Activated naive CD4-positive, alpha-beta T cell treated with anti-CD3 and anti-CD28 coated beads, Interleukin-2, amount 50 U/mL, for 16 hours (primary cell): ENCODE results near the gene NDUFB10.
"Not testable (repeated sequence)": the region's sequence is repeated elsewhere in the genome, so short reads cannot be mapped to it uniquely, and the experiment has no call there.

Experiments used
- DNase-seq: peaks from one replicate; pipeline ENCODE4 v3.0.0-alpha.2; 2020

The NDUFB10 gene

DNA sequence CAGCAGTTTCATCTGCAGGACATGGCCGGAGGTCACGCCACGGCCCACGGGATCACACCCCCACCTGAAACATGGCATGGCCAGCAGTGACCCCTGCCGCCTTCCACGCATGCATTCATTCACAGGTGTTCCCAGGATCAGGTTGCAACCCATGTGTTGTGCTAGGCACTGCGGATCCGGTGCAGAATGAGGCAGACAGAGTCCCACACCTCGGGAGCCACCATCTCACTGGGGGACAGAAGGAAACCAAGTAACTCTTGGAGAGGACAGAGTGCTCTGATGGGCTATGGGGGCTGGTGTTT is 12.0 kb upstream of the NDUFB10 start:
- no peak for DNase-seq

DNA sequence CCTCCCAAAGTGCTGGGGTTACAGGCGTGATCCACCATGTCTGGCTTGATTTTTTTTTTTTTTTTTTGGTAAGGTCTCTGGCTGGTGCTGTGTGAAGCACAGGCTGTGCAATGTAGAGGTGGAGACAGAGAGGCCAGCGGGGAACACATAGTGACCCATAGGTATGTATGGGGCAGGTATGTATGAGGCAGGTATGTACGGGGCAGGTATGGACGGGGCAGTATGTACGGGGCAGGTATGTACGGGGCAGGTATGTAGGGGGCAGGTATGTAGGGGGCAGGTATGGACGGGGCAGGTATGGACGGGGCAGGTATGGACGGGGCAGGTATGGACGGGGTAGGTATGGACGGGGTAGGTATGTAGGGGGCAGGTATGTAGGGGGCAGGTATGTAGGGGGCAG is 9.8 kb upstream of the NDUFB10 start:
- DNase-seq: no peak

DNA sequence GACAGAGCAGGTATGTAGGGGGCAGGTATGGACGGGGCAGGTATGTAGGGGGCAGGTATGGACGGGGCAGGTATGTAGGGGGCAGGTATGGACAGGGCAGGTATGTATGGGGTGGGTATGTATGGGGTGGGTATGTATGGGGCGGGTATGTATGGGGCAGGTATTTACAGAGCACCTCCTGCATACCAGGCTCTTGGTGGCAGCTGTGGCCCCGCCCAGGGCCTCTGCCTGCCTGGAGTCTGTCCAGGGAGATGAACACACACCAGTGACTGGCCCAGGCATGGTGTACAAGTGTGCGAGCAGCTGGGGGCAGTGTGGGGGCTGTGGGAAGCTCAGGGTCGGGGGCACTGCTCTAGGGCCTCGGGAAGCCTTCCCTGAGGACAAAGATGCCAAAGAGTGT is 9.3 kb upstream of the NDUFB10 start:
- DNase-seq: no peak

DNA sequence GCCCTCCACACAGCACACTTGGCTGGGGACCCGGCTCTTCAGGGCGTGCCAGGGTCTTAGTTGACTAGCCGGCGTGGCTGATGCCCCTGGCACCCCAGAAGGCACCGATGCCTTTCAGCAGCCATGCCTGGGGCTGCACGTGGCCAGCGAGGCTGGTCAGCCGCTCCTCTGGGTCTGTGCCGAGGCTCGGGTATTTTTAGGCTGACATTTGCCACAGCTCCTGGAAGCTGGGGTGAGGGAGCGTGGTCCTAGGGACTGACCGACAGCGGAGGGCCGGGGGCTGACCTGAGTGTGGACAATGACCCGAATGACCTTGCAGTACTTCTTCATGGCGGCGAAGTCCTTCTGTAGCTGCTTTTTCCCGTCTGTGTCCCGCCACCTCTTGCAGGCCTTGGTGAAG is 8.8 kb upstream of the NDUFB10 start:
- DNase-seq: no peak

DNA sequence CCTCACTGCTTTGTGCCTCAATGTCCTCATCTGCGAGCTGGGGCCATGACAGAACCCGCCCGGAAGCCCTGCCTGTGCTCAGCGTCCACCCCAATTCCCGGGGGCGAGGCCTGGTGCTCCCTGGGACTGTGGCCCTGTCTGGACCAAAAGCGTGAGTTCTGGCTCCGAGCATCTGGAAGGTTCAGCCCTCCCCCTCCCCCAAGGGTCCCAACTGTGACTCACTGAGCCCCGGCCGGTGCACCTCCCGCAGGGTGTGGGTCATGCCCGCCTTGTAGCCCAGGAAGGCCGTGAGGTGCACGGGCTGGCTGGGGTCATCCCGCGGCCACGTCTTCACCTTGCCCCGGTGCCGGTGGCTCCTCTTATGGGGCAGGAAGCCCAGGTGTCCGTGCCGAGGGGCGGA is 5.6 kb upstream of the NDUFB10 start:
- DNase-seq: peak; percentile 12

DNA sequence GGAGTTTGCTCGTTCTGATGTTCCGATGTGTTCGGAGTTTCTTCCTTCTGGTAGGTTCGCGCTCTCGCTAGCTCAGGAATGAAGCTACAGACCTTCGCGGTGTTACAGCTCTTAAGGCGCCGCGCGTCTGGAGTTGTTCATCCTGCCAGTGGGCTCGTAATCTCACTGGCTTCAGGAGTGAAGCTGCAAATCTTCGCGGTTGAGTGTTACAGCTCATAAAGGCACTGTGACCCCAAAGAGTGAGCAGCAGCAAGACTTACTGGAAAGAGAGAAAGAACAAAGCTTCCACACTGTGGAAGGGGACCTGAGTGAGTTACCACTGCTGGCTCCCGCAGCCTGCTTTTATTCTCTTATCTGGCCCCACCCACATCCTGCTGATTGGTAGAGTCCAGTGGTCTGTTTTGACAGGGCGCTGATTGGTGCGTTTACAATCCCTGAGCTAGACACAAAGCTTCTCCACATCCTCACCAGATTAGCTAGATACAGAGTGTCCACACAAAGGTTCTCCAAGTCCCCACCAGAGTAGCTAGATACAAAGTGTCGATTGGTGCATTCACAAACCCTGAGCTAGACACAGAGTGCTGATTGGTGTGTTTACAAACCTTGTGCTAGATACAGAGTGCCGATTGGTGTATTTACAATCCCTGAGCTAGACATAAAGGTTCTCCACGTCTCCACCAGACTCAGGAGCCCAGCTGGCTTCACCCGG is 1.8 kb upstream of the NDUFB10 start:
- not testable (repeated sequence) for DNase-seq

DNA sequence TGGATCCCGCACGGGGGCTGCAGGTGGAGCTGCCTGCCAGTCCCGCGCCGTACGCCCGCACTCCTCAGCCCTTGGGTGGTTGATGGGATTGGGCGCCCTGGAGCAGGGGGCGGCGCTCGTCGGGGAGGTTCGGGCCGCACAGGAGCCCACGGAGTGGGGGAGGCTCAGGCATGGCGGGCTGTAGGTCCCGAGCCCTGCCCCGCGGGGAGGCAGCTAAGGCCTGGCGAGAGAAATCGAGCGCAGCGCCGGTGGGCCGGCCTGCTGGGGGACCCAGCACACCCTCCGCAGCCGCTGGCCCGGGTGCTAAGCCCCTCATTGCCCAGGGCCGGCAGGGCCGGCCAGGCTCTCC is 1.2 kb upstream of the NDUFB10 start:
- DNase-seq: not testable (repeated sequence)

DNA sequence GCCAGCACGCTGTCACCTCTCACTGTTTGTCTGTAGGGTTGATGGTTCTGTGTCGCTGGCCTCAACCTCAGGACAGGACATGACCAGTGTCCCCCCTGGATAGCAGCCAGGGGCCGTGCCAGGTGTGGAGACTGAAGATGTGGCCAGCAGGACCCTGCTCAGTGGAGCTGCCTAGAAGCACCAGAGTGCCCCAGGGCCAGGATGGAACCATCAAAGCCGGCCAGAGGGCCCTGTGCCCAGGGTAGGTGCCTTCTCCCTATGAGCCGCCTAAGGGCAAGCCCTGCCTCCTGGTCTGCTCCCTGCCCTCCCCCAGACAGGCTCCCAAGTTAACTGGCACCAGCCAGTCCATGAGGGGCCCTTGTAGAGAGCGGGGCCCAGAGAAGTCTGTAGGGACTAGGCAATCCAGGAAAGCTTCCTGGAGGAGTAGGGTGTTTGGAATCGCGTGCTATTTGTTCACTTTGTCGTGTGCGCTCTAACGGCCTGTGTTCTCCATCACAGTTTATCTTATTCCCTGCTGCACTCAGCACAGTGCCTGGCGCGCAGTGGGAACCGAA is 546 bp upstream of the NDUFB10 start:
- no peak for DNase-seq

DNA sequence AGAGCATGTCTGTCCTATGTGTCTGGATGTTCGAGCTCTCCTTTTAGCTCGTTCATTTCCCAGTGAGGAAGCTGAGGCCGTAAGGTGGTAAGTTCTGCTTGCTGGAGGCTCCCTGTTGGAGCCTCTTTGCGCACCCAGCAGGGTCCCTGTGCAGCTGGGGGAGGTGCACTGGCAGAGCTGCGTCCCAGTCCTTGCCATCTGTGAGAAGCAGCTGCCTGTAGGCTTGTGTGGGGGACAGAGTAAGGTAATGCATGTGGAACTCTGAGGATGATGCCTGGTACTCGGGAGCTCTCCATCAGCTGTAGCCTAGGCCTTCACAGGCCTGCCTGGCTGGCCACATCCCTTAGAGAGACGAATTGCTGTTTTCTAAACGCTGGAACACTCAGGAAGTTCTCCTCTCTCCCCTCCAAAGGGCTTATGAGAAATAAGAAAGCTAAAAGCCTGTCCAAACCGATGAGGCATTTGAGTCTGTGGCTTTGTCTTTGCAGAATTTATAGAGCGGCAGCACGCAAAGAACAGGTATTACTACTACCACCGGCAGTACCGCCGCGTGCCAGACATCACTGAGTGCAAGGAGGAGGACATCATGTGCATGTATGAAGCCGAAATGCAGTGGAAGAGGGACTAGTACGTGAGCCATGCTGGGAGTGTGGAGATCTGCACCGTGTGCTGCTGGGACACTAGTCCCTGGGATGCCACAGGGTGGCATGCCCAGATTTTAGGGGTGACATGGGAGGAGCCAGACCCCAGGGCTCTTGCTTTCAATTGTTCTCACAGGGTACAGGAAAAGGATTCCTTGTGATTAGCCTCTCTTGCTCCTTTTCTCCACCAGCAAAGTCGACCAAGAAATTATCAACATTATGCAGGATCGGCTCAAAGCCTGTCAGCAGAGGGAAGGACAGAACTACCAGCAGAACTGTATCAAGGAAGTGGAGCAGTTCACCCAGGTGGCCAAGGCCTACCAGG is 1.6 kb downstream of the NDUFB10 start:
- peak; percentile 59 for DNase-seq

DNA sequence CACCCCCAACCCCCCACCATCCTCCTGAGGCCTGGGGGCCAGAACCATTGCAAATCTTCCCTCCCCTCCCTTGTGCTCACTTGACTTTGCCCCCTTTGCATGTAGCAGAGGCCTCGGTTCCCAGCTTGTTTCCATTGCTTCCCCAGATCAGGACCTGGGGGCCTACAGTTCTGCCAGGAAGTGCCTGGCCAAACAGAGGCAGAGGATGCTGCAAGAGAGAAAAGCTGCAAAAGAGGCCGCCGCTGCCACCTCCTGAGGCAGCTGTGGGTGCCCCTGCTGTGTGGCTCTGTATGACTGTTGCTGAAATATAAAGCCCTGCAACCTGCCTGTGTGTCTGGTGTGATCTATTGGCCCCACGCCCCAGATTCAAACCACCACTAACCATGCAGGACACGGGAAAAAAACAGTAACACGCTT is 2.3 kb downstream of the NDUFB10 start:
- peak; percentile 28 for DNase-seq

DNA sequence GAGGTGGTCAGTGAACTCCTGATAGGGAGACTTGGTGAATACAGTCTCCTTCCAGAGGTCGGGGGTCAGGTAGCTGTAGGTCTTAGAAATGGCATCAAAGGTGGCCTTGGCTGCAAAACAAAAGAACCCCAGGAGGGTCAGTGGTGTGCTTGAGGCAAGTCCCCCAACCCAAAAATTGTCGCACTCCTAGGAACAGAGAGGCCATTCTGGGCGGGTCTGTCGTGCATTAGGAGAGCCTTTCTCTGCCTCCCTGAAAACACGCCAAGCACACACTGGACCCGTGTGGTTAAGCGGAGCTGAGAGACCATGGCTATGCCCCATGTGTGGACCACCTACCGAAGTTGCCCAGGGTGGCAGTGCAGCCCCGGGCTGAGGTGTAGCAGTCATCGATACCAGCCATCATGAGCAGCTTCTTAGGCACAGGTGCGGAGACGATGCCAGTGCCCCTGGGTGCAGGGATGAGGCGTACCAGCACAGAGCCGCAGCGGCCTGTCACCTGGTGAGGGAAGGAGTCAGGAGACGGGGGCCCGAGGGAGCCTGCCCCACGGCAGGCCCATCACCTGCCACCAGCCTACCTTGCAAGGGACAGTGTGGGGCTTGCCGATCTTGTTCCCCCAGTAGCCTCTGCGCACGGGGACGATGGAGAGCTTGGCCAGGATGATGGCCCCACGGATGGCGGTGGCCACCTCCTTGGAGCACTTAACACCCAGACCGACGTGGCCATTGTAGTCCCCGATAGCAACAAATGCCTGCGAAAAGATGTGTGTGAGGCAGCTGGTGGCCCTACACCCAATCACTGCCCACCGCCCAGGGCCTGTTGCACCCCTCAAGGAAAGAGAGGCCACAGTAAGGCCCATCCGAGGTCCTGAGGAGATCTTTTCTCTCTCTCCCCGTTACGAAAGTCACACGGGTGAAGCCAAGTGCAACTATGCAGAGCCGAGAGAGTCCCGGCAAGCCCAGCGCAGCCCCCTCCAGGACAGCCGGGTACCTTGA is 3.1 kb downstream of the NDUFB10 start:
- DNase-seq: not testable (repeated sequence)

DNA sequence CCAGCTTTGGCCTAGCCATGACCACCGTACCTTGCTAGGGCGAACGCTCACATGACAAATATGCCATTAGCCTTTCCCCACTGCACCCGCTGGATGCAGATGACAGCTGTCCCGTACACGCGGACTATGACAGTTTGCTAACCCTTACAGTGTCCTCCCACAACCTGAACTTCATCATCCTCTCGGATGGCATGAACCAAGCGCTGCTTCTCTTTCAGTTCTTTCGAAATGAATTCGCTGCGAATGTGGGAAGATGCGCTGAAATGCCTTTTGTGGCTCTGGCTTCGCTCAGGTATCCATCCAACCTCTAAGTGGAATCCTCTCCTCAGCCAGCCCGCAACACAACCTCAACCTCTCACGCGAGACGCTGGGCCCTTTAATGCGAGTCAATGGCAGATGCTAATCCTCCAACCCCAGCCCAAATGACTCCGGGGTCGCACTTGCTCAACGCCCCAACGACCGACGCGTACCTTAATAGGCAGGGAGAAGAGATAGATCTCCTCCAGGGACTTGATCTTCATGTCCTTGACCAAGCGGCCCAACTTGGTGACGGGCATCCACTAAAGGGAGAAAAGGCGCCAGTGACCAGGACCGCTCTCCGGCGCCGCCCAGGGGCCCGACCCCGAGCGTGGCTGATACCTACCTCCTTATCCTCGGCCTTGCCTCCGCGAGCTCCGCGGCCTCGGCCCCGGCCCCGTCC is 4.6 kb downstream of the NDUFB10 start:
- peak; percentile 48 for DNase-seq

DNA sequence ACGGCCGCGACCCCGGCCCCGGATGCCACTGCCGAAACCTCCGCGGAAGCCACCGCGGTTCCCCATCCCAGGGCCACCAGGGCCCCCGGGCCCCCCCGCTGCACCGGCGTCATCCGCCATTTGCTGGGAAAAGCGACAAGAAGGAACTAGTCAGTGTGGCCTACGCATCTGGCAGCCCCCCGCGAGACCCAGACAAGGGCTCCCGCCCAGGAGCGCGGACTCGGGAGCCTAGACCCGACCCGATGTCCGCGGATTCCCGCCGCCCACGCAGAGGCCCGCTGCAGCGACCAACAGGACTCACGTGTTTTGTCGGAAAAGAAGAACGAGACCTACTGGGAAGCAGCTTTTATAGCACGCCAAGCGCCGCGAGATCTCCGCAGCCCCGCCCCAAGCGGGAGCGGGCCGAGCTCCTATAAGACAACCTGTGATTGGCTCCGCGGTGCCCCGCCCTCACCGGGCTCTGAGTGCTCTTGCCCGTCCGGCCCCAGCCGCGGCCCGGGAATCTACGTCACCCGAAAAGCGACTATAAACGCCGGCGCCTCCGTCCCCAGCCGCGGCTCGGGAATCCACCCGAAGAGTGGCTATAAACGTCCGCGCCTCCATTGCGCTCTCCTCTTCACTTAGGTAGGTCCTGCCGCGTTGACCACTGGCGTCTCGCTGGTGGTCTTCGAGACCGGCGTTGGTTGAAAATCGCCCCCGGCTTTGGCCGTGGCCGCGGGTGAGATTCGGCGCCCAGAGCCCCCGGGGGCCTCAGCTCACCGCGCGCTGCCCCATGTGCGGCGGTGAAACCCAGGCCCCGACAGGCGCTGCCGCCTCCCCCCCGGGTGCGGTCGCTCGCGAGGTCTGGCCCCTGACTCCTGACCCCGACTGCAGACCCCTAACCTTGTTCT is 5.4 kb downstream of the NDUFB10 start, which contains the start of gene RPS2:
TSS of gene RPS2 (minus strand) at position 321 of the 890 bp plus-strand sequence. CDS start at position 120, 201 bp downstream.
- peak; percentile 100 for DNase-seq

DNA sequence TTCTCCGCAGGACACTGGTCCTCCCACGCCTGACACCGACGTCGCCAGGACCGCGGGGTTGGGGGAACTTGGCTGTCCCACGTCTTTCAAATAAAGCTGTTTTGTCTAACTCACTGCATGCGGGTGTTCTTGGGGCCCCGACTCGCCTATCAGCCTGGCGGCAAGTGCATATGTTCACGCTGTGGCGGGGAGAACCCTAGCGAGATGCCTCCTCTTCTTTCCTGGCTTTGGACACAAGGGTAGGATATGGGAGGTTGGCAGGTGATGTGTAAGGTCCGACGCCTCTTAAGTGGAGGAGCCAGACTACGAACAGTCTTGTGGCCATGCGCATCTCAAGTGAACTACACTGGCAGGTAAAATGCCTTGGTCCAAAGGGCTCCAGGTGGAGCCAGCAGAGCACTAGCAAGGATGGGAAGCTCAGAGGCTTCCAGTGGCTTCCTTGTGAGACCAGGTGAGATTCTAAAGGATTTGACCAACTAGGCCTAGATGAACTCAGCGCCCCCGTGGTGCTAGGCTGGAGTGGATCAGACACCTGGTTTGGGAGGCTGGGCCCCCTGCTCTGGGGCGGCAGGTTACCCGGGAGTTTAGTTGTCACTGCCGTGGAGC is 6.2 kb downstream of the NDUFB10 start:
- no peak for DNase-seq

DNA sequence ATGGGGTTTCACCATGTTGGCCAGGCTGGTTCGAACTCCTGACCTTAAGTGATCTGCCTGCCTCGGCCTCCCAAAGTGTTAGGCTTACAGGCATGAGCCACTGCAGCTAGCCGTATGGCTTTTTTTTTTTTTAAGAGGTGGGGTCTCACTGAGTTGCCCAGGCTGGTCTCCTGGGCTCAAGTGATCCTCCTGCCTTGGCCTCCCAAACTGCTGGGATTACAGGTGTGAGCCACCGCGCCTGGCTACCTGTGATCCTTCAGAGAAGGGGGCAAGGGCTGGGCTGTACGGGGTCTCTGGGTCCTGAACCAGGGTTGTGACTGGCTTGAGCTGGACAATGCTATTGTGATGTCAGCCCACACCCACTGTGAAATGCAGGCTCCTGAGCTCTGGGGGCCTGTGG is 7.1 kb downstream of the NDUFB10 start, which contains the start of gene RNF151:
TSS of gene RNF151 (plus strand) at position 397 of the 400 bp plus-strand sequence. CDS start 26 bp downstream, outside the sequence.
- no peak for DNase-seq

DNA sequence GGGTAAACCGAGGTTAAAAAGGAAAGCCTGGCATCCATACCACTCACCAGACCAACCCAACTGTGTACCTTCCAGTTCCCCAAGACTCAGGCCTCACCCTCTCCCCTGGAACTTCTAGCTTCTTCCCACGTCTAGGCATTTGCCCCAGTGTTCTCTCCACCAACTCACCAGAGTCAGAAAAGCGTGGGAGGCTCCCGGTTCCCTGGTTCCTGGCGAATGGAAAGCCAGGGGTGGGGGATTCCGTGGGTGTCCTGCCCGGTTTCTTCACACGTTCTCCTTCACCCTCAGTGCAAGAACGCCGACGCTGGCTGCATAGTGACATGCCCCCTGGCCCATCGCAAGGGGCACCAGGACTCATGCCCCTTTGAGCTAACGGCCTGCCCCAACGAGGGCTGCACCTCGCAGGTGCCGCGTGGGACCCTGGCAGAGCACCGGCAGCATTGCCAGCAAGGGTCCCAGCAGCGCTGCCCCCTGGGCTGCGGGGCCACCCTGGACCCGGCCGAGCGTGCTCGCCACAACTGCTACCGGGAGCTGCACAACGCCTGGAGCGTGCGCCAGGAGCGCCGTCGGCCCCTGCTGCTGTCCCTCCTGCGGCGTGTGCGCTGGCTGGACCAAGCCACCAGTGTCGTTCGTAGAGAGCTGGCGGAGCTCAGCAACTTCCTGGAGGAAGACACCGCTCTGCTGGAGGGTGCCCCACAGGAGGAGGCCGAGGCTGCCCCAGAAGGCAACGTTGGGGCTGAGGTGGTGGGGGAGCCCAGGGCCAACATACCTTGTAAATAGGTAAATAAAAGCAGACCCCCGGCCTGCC is 9.0 kb downstream of the NDUFB10 start:
- DNase-seq: no peak

DNA sequence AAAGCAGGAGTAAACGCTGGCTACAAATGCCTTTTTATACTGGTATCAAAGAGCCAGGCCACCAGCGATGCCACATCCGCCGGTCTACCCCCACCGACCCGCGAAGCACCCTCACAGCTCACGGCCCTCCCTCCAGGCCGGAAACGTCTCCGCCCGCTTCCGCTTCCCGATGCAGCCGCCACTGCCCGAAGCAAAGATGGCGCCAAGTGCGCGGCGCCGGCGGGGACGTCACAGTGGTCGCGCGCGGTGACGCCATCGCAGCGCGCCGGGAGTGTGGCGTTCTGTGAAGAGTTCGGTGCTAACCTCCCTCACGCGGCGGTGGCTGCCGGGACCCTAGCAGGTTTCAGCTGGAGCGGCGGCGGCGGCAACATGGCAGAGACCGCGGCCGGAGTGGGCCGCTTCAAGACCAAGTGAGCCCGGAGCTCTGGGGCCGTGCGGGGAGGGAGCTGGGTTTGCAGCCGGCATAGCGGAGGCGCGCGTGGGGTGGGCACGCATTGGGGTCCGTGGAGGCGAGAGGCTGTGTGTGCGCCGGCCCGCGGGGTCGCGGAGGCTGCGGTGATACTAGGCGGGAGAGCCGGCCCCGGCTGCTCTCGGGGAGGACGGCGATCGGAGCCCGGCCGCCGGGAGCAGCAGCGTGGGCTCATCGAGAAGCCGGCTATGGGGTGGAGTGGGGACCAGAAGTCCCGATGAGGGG is 12.6 kb downstream of the NDUFB10 start, which contains the start of gene TBL3:
TSS of gene TBL3 (plus strand) at position 258 of the 694 bp plus-strand sequence. CDS start at position 370, 112 bp downstream.
- peak; percentile 95 for DNase-seq

DNA sequence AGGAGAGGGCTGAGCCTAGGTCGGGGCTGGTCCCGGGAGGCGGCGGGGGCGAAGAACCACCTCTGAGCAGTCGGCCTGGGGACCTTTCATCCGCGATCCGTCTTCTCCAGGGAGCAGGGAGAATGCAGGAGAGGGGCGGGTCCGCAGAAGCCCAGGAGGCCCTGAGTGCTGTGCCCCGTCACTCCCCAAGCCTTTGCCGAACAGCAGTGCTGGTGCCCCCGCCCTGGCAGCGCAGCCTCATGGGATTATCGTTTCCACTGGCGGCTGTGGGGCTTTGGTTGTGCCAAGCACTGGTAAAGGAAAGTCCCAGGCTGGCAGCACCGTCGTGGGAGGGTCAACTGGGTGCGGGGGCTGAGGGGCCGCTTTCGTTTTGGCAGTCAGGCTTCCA is 13.1 kb downstream of the NDUFB10 start:
- peak; percentile 34 for DNase-seq
